NCI-H2196 (cell line): ENCODE data around the gene GPSM1.

Experiments
- DNase-seq: peaks from one replicate; lab custom pipeline; 2025; ENCODE audit not compliant: unreplicated experiment; lab: John Stamatoyannopoulos, UW

Gene GPSM1

DNA sequence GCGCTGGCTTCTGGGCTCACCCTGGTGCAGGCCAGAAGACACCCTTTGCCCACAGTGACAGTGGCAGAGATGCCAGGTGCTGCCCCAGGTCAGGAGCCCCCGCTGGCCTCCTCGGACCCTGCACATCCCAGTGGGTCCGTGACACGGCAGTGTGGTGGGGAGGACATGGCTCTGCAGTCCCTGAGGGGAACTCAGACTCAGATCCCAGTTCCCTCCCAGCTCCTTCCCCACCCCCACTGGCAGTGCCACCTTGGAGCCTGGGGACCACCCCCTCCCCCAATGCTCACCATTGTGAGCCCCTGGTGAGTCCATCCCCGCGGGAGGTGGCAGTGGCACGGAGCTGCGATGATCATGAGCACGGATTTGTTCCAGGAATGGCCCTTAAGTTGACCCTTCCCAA is 22.9 kb upstream of the GPSM1 start:
- DNase-seq = no peak

DNA sequence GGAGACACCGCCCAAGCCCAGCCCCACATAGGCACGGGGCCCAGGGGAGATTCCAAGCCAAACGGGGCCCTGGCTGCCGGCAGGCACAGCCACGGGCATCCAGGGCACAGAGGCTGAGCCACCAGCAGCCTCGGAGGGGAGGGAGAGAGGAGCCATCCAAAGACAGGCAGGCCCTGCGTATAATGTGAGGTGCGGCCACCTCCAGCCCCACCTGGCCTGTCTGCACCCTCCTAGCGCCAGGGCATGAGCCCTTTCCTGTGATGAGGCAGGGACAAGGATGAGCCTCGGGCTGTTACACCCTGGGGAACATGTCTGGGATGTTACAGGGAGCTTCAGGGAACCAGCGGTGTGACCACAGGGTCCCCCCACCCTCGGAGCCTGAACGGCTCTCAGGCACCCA is 22.4 kb upstream of the GPSM1 start:
- no peak for DNase-seq

- no peak for DNase-seq
These were observed 21.5 kb upstream of the GPSM1 start for GRCh38 chr9:136305804-136306203.

DNA sequence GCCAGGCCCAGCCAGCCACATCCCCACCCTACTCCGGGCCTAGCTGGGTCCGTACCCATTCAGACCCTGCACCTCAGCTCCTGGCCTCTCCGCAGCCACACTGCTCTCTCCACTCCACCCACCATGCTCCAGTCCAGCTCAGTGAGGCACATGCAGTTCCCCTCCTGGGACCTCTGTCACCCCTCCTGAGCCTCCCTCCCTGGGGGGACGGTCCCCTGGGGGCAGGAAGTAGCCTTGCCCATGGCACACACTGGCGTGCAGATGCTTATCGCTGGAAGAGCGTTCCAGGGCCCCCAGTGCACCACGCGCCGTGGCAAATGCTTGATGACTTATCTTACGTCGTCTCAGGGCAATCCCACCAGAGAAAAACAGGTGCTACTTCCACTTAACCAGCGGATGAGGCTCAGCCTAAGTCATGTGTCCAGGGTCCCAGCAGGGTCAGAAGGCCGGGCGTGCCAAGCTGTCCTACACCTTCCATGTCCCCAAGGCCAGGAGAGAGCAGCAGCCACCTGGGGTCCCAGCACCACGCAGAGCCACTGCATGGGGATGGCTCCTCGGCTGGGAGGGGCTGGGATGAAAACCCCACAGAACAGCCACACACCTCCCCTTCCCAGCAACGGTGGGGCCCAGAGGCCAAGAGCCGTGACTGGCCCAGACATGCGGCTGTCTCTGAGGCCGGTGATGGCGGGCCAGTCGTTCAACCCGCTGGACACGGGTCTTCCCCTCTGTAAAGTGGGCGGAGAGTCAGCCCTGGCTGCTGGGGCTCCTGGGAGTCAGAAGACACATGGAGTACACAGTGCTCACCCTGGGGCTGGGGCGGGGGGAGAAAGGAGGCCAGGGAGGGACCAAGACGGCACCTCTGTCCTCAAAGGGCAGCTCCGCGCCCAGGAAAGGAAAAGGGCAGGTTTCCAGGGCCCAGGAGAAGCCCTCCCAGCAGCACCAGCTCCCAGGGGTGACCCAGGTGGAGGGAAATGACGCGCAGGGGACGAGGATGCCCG is 20.8 kb upstream of the GPSM1 start:
- peak; percentile 15 for DNase-seq

DNA sequence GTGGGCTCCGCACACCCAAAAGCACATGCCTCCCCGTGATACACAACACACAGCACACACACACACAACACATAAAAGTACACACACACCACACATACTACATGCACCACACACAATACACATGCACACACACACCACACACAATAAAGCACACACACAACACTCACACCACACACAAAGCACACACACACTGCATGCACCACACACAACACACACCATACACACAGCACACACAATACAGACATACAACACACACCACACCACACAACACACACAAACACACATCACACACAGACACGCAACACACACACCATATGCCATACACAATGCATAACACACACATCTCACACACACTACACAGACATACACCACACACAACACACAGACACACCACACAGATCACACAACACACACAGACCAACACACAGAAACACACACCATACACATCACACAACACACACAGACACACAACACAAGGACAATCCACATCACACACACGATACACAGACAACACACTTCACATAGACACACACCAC is 20.1 kb upstream of the GPSM1 start:
- DNase-seq = no peak

DNA sequence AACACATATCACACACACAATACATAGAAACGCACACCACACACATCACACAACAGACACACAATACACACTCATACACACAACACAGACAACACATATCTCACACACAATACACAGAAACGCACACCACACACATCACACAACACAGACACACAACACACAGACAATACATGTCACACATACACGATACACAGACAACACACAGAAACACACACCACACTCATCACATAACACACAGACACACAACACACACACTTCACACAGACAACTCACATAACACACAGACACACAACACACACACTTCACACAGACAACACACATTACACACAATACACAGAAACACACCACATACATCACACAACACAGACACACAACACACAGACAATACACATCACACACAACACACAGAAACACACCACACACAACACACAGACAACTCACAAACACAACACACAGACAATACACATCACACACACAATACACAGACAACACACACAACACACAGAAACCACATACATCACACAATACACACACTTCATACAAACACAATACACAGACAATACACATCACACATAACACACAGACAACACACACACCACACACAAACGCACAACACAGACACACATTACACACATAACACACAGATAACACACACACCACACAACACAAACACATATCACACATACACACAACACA is 19.2 kb upstream of the GPSM1 start:
- DNase-seq = no peak

DNA sequence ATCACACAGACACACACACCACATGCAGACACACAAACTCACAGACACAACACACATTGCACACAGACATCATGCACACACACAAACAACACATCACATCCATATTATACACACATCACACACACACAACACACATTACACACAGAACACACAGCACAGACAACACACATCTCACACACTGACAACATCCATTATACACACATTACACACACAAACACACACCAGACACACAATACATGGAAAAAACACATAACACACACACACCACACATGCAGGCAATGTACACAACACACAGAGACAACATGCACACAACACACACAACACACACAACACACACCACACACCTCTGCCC is 18.7 kb upstream of the GPSM1 start:
- DNase-seq = no peak

DNA sequence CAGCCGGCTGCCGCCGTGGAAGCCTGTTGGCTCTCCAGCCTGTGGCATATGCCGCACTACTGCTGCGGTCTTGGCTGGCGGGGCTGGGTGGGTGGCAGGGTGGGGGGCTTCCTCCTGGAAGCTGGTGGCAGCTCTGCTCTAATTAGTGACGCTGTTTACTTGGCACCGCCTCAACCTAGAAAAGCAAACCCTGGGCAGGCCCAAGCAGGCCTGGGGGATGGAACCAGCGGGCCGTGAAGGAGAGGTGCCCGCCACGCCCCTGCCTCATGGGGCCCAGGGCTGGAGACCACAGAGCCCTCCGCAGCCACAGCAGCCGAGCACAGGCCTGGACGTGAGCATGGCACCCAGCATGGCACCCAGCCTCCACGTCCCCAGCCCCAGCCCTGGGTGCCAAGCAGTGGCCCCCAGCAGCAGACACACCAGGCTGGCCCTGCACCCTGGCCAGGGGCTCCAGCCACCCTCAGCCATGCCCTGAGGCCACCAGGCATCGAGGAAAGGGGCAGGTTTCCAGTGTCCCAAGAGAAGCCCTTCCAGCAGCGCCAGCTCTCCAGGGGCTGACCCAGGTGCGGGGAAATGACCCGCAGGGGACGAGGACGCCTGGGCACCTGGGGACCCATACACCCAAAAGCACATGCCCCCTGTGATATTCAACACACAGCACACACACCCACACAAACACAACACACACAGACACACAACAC is 18.1 kb upstream of the GPSM1 start:
- peak; percentile 42 for DNase-seq

DNA sequence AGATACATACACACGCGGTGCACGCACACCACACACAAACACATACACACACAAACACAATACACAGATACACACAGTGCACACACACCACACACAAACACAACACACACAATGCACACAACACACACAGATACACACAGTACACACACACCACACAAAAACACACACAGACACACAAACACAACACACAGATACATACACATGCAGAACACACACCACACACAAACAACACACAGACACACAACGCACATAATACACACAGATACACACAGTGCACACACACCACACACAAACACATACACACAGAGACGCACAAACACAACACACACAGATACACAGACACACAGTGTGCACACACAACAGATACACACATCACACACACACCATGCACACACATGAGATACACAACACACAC is 17.5 kb upstream of the GPSM1 start:
- no peak for DNase-seq

- no peak for DNase-seq
These were observed 16.9 kb upstream of the GPSM1 start for GRCh38 chr9:136310273-136311030.

GRCh38 chr9:136311051-136312008 is 16.0 kb upstream of the GPSM1 start:
- peak; percentile 64 for DNase-seq

GRCh38 chr9:136312009-136312375 is 15.3 kb upstream of the GPSM1 start:
- no peak for DNase-seq

DNA sequence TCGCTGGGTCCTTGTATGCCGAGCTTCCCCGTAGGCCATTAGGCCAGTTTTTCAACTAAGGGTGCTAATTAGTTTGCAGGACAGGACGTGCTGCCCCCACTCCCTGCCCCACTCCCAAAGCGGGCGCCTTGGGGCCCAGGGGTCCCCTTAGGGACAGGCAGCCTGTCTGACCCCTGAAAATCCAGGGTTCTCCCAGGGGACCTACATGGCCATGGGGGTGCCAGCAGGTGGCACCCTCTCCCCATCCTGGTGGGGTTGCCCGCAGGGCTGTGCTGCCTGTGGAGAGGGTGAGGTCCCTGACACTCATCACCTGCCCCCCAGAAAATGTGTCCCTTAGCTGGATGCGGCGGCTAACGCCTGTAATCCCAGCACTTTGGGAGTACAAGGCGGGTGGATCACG is 14.9 kb upstream of the GPSM1 start:
- peak; percentile 34 for DNase-seq

GRCh38 chr9:136313111-136314055 is 14.0 kb upstream of the GPSM1 start:
- DNase-seq = no peak

DNA sequence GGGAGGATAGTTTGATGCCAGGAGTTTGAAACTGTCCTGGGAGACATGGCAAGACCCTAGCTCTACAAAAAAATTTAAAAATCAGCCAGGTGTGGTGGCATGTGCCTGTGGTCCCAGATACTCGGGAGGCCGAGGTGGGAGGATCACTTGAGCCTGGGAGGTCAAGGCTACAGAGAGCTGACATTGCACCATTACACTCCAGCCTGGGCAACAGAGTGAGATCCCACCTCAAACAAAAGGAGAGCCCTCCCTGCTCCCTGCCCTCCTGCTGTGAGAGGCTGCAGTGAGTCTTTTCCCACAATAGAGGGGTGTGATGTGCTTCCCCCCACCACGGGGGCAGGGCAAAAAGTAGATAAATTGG is 13.3 kb upstream of the GPSM1 start:
- DNase-seq = no peak

DNA sequence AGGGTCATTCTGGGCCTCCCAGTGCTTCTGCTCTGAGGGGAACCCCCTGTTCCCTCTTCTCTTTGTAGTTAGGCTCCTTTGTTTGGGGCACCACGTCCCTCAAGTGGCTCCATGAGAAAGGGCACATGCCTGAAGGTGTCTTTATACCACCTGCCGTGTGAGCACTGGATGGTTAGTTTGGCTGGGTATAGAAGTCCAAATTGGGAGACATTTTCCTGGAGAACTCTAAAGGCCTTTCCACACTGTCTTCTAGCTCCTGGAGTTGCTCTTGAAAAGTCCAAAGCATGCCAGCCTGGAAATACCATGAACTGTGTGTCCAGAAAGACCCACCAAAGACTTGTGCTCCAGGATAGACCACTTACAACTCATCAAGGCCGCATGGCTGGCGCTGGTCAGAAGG is 12.4 kb upstream of the GPSM1 start:
- DNase-seq = no peak

DNA sequence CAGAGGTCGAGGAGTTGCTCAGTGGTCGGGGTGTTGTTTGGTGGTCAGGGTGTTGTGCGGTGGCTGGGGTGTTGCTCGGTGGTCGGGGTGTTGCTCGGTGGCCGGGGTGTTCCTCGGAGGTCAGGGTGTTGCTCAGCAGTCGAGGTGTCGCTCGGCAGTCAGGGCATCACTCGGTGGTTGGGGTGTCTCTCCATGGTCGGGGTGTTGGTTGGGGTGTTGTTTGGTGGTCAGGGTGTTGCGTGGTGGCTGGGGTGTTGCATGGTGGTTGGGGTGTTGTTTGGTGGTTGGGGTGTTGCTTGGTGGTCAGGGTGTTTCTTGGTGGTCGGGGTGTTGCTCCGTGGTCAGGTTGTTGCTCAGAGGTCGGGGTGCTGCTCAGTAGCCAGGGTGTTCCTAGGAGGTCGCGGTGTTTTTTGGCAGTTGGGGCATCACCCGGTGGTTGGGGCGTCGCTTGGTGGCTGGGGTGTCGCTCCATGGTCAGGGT is 11.0 kb upstream of the GPSM1 start:
- no peak for DNase-seq

- DNase-seq = no peak
These were observed 10.3 kb upstream of the GPSM1 start for GRCh38 chr9:136316896-136317676.
